Colon (tissue), 2 donors: ENCODE results near the gene PRRX2.

ENCODE experiments used
- FAIRE-seq: peaks from 2 replicates; lab custom pipeline; 2012; peaks lifted over from hg19 to GRCh38; lab: Jason Lieb, UNC
- donor health status: control.
- donor health status: control.

The PRRX2 gene

GRCh38 chr9:129709438-129710168 lies 44.2 kb downstream of the PRRX2 start:
- FAIRE-seq, result no peak

GRCh38 chr9:129710169-129710453 lies 44.7 kb downstream of the PRRX2 start:
- no peak for FAIRE-seq

GRCh38 chr9:129712634-129713401 lies 47.4 kb downstream of the PRRX2 start:
- FAIRE-seq, result no peak

- FAIRE-seq, result no peak
These were observed 47.9 kb downstream of the PRRX2 start for GRCh38 chr9:129713402-129713679.

- no peak for FAIRE-seq
These were observed 49.1 kb downstream of the PRRX2 start for GRCh38 chr9:129714511-129715061.

- FAIRE-seq, result no peak
These were observed 50.6 kb downstream of the PRRX2 start for GRCh38 chr9:129716091-129716490.

GRCh38 chr9:129717991-129718390 lies 52.5 kb downstream of the PRRX2 start:
- no peak for FAIRE-seq

GRCh38 chr9:129718647-129719046 lies 53.2 kb downstream of the PRRX2 start:
- FAIRE-seq, result no peak

GRCh38 chr9:129719135-129719534 lies 53.7 kb downstream of the PRRX2 start:
- FAIRE-seq, result no peak

- no peak for FAIRE-seq
These were observed 54.9 kb downstream of the PRRX2 start for GRCh38 chr9:129720181-129720864.

- FAIRE-seq, result no peak
These were observed 55.6 kb downstream of the PRRX2 start for GRCh38 chr9:129720865-129721545.

- no peak for FAIRE-seq
These were observed 57.5 kb downstream of the PRRX2 start for GRCh38 chr9:129722913-129723312.

- no peak for FAIRE-seq
These were observed 59.2 kb downstream of the PRRX2 start for GRCh38 chr9:129724456-129725190.

- FAIRE-seq, result no peak
These were observed 60.4 kb downstream of the PRRX2 start for GRCh38 chr9:129725795-129726251.

GRCh38 chr9:129726322-129727160 lies 61.1 kb downstream of the PRRX2 start:
- no peak for FAIRE-seq

GRCh38 chr9:129728744-129729143 lies 63.3 kb downstream of the PRRX2 start:
- no peak for FAIRE-seq

GRCh38 chr9:129731477-129732085 lies 66.1 kb downstream of the PRRX2 start:
- no peak for FAIRE-seq

- FAIRE-seq, result no peak
These were observed 66.7 kb downstream of the PRRX2 start for GRCh38 chr9:129732100-129732499.

- FAIRE-seq, result no peak
These were observed 67.6 kb downstream of the PRRX2 start for GRCh38 chr9:129732946-129733631.

GRCh38 chr9:129733632-129733953 lies 68.1 kb downstream of the PRRX2 start:
- no peak for FAIRE-seq
